ENCODE data around the gene GM2A. TPM values are rescaled to one million over a fixed set of nuclear protein-coding genes. Genes with fewer than 3 reads are reported as not detected.

Gene GM2A
- total and polyA plus RNA-seq, 2 of the 13 experiments (the other 11 are each of a cell fraction or from before 2014, with no cell fraction given) = 14.6 to 29.6 TPM

DNA sequence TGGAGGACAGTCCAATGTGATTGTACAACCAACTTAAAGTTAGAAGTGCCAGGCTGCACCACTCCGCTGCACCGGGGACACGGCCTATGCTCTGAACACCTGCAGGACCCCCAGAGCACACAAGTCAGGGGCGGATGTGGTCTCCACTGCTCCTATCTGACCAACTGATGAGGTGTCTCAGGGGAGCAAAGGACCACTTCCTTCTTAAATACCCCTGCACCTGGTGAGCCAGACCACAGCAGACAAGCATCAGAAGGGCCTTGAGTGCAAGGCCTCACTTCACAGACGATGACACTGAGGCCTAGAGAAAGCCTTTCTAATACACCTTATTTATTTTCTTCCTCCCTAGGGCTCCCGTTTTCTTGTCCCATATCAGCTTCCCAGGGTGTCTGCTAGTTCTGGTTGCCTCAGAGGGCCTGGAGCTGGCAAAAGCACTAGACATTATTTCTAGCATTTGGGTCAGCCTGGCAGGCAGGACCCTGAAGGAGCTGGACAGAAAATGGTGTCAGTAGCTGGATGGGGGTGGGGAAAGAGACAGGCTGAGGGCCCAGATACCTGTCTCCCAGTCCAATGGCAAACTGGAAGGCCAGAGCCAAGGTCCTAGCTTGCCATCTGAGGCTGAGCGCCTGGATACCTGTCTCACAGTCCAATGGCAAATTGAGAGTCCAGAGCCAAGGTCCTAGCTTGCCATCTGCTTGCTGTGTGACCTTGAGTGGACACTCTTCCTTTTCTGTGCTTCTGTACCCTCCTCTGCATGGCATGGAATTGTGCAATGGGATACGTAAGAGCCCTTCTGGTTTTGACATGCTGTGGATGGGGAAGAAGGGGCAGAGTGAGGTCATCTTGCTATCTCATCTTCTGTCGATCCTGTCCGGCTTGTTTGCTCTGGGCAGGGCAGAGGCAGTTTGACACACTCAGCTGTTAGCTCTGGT is 38.1 kb upstream of the GM2A start (continued):
- TF ChIP-seq, protein P1, sequence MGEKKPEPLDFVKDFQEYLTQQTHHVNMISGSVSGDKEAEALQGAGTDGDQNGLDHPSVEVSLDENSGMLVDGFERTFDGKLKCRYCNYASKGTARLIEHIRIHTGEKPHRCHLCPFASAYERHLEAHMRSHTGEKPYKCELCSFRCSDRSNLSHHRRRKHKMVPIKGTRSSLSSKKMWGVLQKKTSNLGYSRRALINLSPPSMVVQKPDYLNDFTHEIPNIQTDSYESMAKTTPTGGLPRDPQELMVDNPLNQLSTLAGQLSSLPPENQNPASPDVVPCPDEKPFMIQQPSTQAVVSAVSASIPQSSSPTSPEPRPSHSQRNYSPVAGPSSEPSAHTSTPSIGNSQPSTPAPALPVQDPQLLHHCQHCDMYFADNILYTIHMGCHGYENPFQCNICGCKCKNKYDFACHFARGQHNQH (CRISPR knock-in tag; IDR thresholded peaks at IDR 0.05) = no peak
- no peak for TF ChIP-seq MXD4 (CRISPR knock-in tag; IDR thresholded peaks at IDR 0.05)
- no peak for TF ChIP-seq ZFP62 (CRISPR knock-in tag; IDR thresholded peaks at IDR 0.05)
- TF ChIP-seq RFXAP (CRISPR knock-in tag; IDR thresholded peaks at IDR 0.05; ENCODE audit: borderline replicate concordance) = no peak
- no peak for TF ChIP-seq THYN1 (CRISPR knock-in tag; IDR thresholded peaks at IDR 0.05; ENCODE audit: borderline replicate concordance, low read depth)
- no peak for TF ChIP-seq ZBTB43 (CRISPR knock-in tag; conservative IDR thresholded peaks at IDR 0.05)
- TF ChIP-seq ZZZ3 (CRISPR knock-in tag; IDR thresholded peaks at IDR 0.05; ENCODE audit: borderline replicate concordance) = no peak
- peak; percentile 92 for TF ChIP-seq ZNF768 (CRISPR knock-in tag; IDR thresholded peaks at IDR 0.05)
- 0 out of 2 replicates have a peak, but pooled peaks have one; percentile 40 for TF ChIP-seq ZSCAN22 (CRISPR knock-in tag; IDR thresholded peaks at IDR 0.05)
- TF ChIP-seq, protein P2, sequence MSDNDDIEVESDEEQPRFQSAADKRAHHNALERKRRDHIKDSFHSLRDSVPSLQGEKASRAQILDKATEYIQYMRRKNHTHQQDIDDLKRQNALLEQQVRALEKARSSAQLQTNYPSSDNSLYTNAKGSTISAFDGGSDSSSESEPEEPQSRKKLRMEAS (IDR thresholded peaks at IDR 0.05) = no peak
- TF ChIP-seq, protein P3, sequence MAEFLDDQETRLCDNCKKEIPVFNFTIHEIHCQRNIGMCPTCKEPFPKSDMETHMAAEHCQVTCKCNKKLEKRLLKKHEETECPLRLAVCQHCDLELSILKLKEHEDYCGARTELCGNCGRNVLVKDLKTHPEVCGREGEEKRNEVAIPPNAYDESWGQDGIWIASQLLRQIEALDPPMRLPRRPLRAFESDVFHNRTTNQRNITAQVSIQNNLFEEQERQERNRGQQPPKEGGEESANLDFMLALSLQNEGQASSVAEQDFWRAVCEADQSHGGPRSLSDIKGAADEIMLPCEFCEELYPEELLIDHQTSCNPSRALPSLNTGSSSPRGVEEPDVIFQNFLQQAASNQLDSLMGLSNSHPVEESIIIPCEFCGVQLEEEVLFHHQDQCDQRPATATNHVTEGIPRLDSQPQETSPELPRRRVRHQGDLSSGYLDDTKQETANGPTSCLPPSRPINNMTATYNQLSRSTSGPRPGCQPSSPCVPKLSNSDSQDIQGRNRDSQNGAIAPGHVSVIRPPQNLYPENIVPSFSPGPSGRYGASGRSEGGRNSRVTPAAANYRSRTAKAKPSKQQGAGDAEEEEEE (CRISPR knock-in tag; IDR thresholded peaks at IDR 0.05; ENCODE audit: borderline replicate concordance) = no peak
- no peak for TF ChIP-seq MAFG (CRISPR knock-in tag; IDR thresholded peaks at IDR 0.05)
- TF ChIP-seq SRSF4 (IDR thresholded peaks at IDR 0.05; ENCODE audit: low read depth, low read length, poor library complexity, severe bottlenecking) = no peak
- no peak for TF ChIP-seq IRX3 (CRISPR knock-in tag; IDR thresholded peaks at IDR 0.05; ENCODE audit: borderline replicate concordance, low read depth)
- no peak for TF ChIP-seq MAZ (IDR thresholded peaks at IDR 0.05; ENCODE audit: borderline replicate concordance, low read depth, low read length)
- TF ChIP-seq MAZ (CRISPR knock-in tag; IDR thresholded peaks at IDR 0.05; ENCODE audit: low read depth) = no peak
- TF ChIP-seq, protein P4, sequence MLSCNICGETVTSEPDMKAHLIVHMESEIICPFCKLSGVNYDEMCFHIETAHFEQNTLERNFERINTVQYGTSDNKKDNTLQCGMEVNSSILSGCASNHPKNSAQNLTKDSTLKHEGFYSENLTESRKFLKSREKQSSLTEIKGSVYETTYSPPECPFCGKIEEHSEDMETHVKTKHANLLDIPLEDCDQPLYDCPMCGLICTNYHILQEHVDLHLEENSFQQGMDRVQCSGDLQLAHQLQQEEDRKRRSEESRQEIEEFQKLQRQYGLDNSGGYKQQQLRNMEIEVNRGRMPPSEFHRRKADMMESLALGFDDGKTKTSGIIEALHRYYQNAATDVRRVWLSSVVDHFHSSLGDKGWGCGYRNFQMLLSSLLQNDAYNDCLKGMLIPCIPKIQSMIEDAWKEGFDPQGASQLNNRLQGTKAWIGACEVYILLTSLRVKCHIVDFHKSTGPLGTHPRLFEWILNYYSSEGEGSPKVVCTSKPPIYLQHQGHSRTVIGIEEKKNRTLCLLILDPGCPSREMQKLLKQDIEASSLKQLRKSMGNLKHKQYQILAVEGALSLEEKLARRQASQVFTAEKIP (CRISPR knock-in tag; IDR thresholded peaks at IDR 0.05; ENCODE audit: borderline replicate concordance) = no peak
- TF ChIP-seq, protein P5, sequence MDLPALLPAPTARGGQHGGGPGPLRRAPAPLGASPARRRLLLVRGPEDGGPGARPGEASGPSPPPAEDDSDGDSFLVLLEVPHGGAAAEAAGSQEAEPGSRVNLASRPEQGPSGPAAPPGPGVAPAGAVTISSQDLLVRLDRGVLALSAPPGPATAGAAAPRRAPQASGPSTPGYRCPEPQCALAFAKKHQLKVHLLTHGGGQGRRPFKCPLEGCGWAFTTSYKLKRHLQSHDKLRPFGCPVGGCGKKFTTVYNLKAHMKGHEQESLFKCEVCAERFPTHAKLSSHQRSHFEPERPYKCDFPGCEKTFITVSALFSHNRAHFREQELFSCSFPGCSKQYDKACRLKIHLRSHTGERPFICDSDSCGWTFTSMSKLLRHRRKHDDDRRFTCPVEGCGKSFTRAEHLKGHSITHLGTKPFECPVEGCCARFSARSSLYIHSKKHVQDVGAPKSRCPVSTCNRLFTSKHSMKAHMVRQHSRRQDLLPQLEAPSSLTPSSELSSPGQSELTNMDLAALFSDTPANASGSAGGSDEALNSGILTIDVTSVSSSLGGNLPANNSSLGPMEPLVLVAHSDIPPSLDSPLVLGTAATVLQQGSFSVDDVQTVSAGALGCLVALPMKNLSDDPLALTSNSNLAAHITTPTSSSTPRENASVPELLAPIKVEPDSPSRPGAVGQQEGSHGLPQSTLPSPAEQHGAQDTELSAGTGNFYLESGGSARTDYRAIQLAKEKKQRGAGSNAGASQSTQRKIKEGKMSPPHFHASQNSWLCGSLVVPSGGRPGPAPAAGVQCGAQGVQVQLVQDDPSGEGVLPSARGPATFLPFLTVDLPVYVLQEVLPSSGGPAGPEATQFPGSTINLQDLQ (CRISPR knock-in tag; IDR thresholded peaks at IDR 0.05) = no peak
- no peak for TF ChIP-seq SATB2 (CRISPR knock-in tag; IDR thresholded peaks at IDR 0.05)
